GM23338 (cell line): Measurements from ENCODE around the gene NFATC2IP. TPM values are rescaled to one million over a fixed set of nuclear protein-coding genes. Genes with fewer than 3 reads are reported as not detected.

Experiments used
- ATAC-seq: fragments of 200-7000 bp; cut with Tn5 transposase; 3 replicates; pipeline ENCODE4 v1.9.1; 2020
- DNase-seq: peaks from one replicate; pipeline ENCODE4 v3.0.0-alpha.2; 2015; ENCODE audit warnings: low spot score
- H2AFZ ChIP-seq: fragments of 200-600 bp; sonication (generic); 2 replicates; pipeline ENCODE4 v1.8.0; 2016; ENCODE audit warnings: antibody characterized with exemption, mild to moderate bottlenecking, moderate library complexity
- H3F3A ChIP-seq: fragments of 200-600 bp; sonication (generic); replicated peaks from 2 replicates; pipeline ENCODE4 v1.8.0; 2017; ENCODE audit warnings: antibody characterized with exemption, mixed run types, low read depth
- H3K27ac ChIP-seq: fragments of 200-600 bp; sonication (generic); 2 replicates; pipeline ENCODE4 v1.6.1; 2016; ENCODE audit warnings: low read depth
- H3K27me3 ChIP-seq: fragments of 200-600 bp; sonication (generic); 2 replicates; pipeline ENCODE4 v1.8.0; 2016; ENCODE audit warnings: mild to moderate bottlenecking, mixed run types, moderate library complexity; ENCODE audit not compliant: insufficient read depth
- H3K36me3 ChIP-seq: fragments of 200-600 bp; sonication (generic); 2 replicates; pipeline ENCODE4 v1.8.0; 2016; ENCODE audit warnings: mild to moderate bottlenecking; ENCODE audit not compliant: insufficient read depth
- H3K4me1 ChIP-seq: fragments of 200-600 bp; sonication (generic); 2 replicates; pipeline ENCODE4 v1.8.0; 2016; ENCODE audit warnings: mild to moderate bottlenecking, moderate library complexity; ENCODE audit not compliant: insufficient read depth
- H3K4me2 ChIP-seq: fragments of 200-600 bp; sonication (generic); 2 replicates; pipeline ENCODE4 v1.7.1; 2017; ENCODE audit warnings: mixed run types
- H3K4me3 ChIP-seq: fragments of 200-600 bp; sonication (generic); 2 replicates; pipeline ENCODE4 v1.6.1; 2016; ENCODE audit warnings: mixed run types
- H3K79me2 ChIP-seq: fragments of 200-600 bp; sonication (generic); replicated peaks from 2 replicates; pipeline ENCODE4 v1.8.0; 2017; ENCODE audit warnings: mild to moderate bottlenecking; ENCODE audit not compliant: insufficient read depth
- H3K9me2 ChIP-seq: fragments of 200-600 bp; sonication (generic); 2 replicates; pipeline ENCODE4 v1.8.0; 2017; ENCODE audit not compliant: insufficient read depth
- H4K20me1 ChIP-seq: fragments of 200-600 bp; sonication (generic); replicated peaks from 2 replicates; pipeline ENCODE4 v1.8.0; 2017; ENCODE audit warnings: mild to moderate bottlenecking; ENCODE audit not compliant: insufficient read depth
- H3K27ac Mint-ChIP-seq: 2 replicates; pipeline ENCODE4 v1.8.0; 2020; ENCODE audit warnings: inconsistent platforms, mild to moderate bottlenecking, moderate library complexity, mixed read lengths
- H3K27me3 Mint-ChIP-seq: 3 replicates; pipeline ENCODE4 v1.8.0; 2022; ENCODE audit warnings: low read depth, mild to moderate bottlenecking, moderate library complexity, mixed read lengths, inconsistent platforms; ENCODE audit not compliant: insufficient read depth, poor library complexity
- H3K36me3 Mint-ChIP-seq: 3 replicates; pipeline ENCODE4 v1.8.0; 2021; ENCODE audit warnings: low read depth, mild to moderate bottlenecking, inconsistent platforms, moderate library complexity, mixed read lengths
- H3K4me1 Mint-ChIP-seq: 3 replicates; pipeline ENCODE4 v1.8.0; 2020; ENCODE audit warnings: mild to moderate bottlenecking, inconsistent platforms, mixed read lengths
- H3K4me3 Mint-ChIP-seq: 3 replicates; pipeline ENCODE4 v1.8.0; 2021; ENCODE audit warnings: moderate library complexity, mild to moderate bottlenecking, inconsistent platforms, mixed read lengths
- H3K9me3 Mint-ChIP-seq: 3 replicates; pipeline ENCODE4 v1.8.0; 2020; ENCODE audit warnings: moderate library complexity, mild to moderate bottlenecking, inconsistent platforms, mixed read lengths
- CREB1 ChIP-seq: fragments of 250-450 bp; sonication (Bioruptor Pico); IDR thresholded peaks from 2 replicates; pipeline ENCODE4 v1.5.0; 2020; ENCODE audit warnings: low read depth, mild to moderate bottlenecking, moderate library complexity
- CTCF ChIP-seq, 2 experiments: fragments of 200-600 bp in 1 of 2; sonication (generic) in 1 of 2; conservative IDR thresholded peaks; 2 replicates each; pipeline versions ENCODE4 v1.5.1 to v1.6.1; 2016 to 2017; ENCODE audit warnings: antibody characterized with exemption in 2 of 2, low read depth in 2 of 2, mild to moderate bottlenecking in 2 of 2, moderate library complexity in 1 of 2
- ETS1 ChIP-seq: IDR thresholded peaks from 2 replicates; pipeline ENCODE4 v1.6.1; 2016; ENCODE audit warnings: antibody characterized with exemption
- EZH2 ChIP-seq: fragments of 200-600 bp; sonication (generic); IDR thresholded peaks from one replicate; pipeline ENCODE4 v1.8.0; 2017; ENCODE audit warnings: antibody characterized with exemption, mild to moderate bottlenecking, low read depth; ENCODE audit not compliant: unreplicated experiment
- EZH2phosphoT487 ChIP-seq: fragments of 200-600 bp; sonication (generic); IDR thresholded peaks from one replicate; pipeline ENCODE4 v1.8.1; 2018; ENCODE audit warnings: antibody characterized with exemption; ENCODE audit not compliant: unreplicated experiment
- JUNB ChIP-seq: IDR thresholded peaks from one replicate; pipeline ENCODE4 v1.6.1; 2016; ENCODE audit warnings: antibody characterized with exemption; ENCODE audit not compliant: unreplicated experiment
- NANOG ChIP-seq: IDR thresholded peaks from 2 replicates; pipeline ENCODE4 v1.6.1; 2016; ENCODE audit warnings: antibody characterized with exemption, borderline replicate concordance
- POLR2AphosphoS5 ChIP-seq: IDR thresholded peaks from 2 replicates; pipeline ENCODE4 v1.6.1; 2016; ENCODE audit warnings: antibody characterized with exemption, low read depth
- ZNF114 ChIP-seq: fragments of 250-450 bp; sonication (Bioruptor Pico); IDR thresholded peaks from 2 replicates; pipeline ENCODE4 v1.5.0; 2020; ENCODE audit warnings: mild to moderate bottlenecking, moderate library complexity
- ZNF331 ChIP-seq: fragments of 250-450 bp; sonication (Bioruptor Pico); IDR thresholded peaks from 2 replicates; pipeline ENCODE4 v1.5.0; 2020; ENCODE audit warnings: low read depth, mild to moderate bottlenecking, moderate library complexity
- ZNF462 ChIP-seq: fragments of 250-450 bp; sonication (Bioruptor Pico); IDR thresholded peaks from 2 replicates; pipeline ENCODE4 v1.5.0; 2020; ENCODE audit warnings: mild to moderate bottlenecking, moderate library complexity
- polyA plus RNA-seq: library from polyadenylated mRNA; unstranded; fragments of >200 nt; fragmentation: Nextera tagmentation; extraction: Ambion mirVana; gene quantifications from 2 replicates; pipeline ENCODE4 v1.2.1, GENCODE V29; 2016
- total RNA-seq: library from RNA; depleted of rRNA; stranded (reverse); fragments of >200 nt; shearing (Covaris generic); gene quantifications from 2 replicates; pipeline ENCODE4 v1.2.3, GENCODE V29; 2014

The NFATC2IP gene
- total and polyA plus RNA-seq, 2 experiments from 2014 or later: 23.5 to 65.4 TPM

- Histone ChIP-seq H3K4me2 (no peak overlapping the region), H3K79me2 (no peaks in the 10 kb centered on the region), H3K9me2 (no peaks in the 10 kb centered on the region), H3K27me3 (no peaks in the 10 kb centered on the region), H3K27ac (no peak overlapping the region), H2AFZ (no peak overlapping the region), H3F3A (no peaks in the 10 kb centered on the region), H3K36me3 (no peaks in the 10 kb centered on the region), H3K4me3 (no peak overlapping the region), H3K4me1 (no peaks in the 10 kb centered on the region), H4K20me1 (no peaks in the 10 kb centered on the region)
- Mint-ChIP-seq H3K4me3 (no peak overlapping the region), H3K4me1 (no peaks in the 10 kb centered on the region), H3K27me3 (peaks cover 9% of the 10 kb centered on the region), H3K9me3 (no peaks in the 10 kb centered on the region; the same call in 1 of the 3 replicates), H3K27ac (no peak overlapping the region), H3K36me3 (peaks cover 2% of the 10 kb centered on the region)
- no peak for DNase-seq
- ATAC-seq: no peak
- no peak for TF ChIP-seq JUNB
- no peak for TF ChIP-seq POLR2AphosphoS5
- no peak for TF ChIP-seq ETS1
- TF ChIP-seq ZNF462: no peak
- no peak for TF ChIP-seq ZNF114 (CRISPR knock-in tag)
- TF ChIP-seq EZH2phosphoT487: no peak
- no peak for TF ChIP-seq EZH2
- no peak for TF ChIP-seq NANOG
- TF ChIP-seq CREB1 (CRISPR knock-in tag): no peak
- TF ChIP-seq CTCF (conservative IDR thresholded peaks at IDR 0.05; ENCODE audit: low read depth in 2 of 2): no peak
- TF ChIP-seq ZNF331 (CRISPR knock-in tag): no peak
Observed at GRCh38 chr16:28992496-28992895, 41.8 kb downstream of the NFATC2IP start.
